A549 treated with Mapracorat at 1 μM for 4 hours (cell line): ENCODE results near the gene LCP2. TPM values are rescaled to one million over a fixed set of nuclear protein-coding genes. Genes with fewer than 3 reads are reported as not detected.

Source experiments
- total RNA-seq: library from RNA; stranded (reverse); fragments of 200-300 nt; extraction: Qiagen RNA extraction; gene quantifications from 5 replicates; pipeline ENCODE4 v1.2.3, GENCODE V29; 2022

LCP2 gene
- total RNA-seq, result not detected in 5 replicates

DNA sequence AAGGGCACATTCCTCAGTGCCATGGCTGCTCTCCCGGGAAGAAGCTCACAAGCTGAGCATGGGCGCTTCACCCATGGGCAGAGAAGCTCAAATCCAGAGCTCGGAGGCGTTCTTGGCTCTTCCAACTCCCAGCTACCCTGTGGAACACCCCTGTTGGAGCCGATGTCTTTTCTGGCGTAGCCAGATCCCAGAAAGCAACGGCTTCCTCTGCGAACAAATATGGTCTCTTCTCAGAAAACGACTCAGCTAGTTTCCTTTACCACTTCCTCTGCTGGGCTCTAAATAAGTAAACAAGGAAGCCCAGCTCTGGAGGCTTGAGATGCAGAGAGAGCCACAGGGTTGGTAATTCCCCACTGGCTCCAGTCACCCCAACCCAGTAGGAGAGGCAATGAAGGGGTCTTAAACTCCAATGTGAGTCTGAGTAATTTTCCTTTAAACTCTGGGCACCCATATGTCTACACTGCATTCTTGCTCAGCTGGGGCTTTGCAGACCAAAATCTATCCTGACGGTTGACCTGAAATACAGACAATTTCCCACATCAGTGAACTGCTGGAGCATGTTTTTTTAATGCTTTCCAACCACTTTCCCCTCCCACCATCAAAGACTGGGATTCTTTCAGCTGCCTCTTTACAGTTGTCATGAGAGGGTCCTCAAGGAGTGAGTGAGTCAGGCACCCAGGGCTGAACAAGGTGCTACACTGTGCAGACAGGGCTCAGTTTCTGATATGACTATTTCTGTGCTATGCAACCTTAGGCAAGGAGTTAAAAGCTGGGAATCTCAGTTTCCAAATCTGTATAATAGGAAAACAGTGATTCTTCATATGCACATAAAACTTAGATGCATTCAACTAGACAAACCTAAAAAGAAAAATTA is at the start of gene LCP2:
TSS of gene LCP2 (minus strand) at position 189 of the 874 bp plus-strand sequence. CDS start at position 23, 166 bp downstream.

GRCh38 chr5:170232786-170233185 is 64.8 kb downstream of the LCP2 start, which contains the start of gene C5orf58:
TSS of gene C5orf58 (plus strand) at chr5:170232985. CDS start at chr5:170234977, 1,992 bp downstream.

Other genes with a start within 250 kb of the LCP2 start
- gene FOXI1, start 191.9 kb downstream of the LCP2 start, total RNA-seq, result not detected in 5 replicates
- not detected in 5 replicates for gene C5orf58, start 64.8 kb downstream of the LCP2 start, total RNA-seq
- gene KCNMB1, start 91.6 kb upstream of the LCP2 start, total RNA-seq, result not detected in 5 replicates
- not detected in 5 replicates for gene KCNIP1, start 206.2 kb upstream of the LCP2 start, total RNA-seq